GM19035 (cell line): ENCODE measurements around the gene TRPC6.
"Not testable (repeated sequence)": the region's sequence is repeated elsewhere in the genome, so short reads cannot be mapped to it uniquely, and the experiment has no call there.

Source experiments
- ATAC-seq: cut with Tn5 transposase; IDR thresholded peaks from one replicate; pipeline ENCODE4 v1.9.1; 2021; ENCODE audit not compliant: unreplicated experiment

Gene TRPC6

DNA sequence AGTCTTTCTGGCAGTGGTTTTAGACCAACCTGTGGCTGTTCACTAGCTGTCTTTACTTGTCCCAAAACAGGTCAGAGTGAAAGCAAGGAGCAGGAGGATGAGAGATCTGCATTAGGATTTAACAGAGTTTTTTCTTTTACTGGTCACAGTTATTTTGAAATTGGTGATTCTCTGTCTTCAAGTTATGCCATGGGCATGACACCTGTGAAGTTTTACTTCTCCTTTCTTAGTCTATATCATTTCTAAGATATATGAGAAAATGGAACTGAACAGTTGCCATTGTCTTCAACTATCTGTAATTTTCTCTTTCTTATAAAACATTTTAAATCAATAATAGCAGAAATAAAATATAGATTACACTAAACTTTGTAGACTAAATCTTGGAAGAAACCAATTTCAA lies 60.6 kb downstream of the TRPC6 start:
- no peak for ATAC-seq

DNA sequence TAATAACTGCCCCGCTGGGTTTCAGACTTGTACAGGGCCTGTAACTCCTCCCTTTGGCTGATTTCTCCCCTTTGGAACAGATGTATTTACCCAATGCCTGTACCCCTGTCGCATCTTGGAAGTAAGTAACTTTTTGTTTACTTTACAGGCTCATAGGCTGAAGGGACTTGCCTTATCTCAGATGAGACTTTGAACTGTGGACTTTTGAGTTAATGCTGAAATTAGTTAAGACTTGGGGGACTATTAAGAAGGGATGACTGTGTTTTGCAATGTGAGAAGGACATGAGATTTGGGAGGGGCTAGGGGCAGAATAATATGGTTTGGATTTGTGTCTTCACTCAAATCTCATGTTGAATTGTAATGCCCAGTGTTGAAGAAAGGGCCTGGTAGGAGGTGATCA lies 62.0 kb downstream of the TRPC6 start:
- ATAC-seq, result no peak

DNA sequence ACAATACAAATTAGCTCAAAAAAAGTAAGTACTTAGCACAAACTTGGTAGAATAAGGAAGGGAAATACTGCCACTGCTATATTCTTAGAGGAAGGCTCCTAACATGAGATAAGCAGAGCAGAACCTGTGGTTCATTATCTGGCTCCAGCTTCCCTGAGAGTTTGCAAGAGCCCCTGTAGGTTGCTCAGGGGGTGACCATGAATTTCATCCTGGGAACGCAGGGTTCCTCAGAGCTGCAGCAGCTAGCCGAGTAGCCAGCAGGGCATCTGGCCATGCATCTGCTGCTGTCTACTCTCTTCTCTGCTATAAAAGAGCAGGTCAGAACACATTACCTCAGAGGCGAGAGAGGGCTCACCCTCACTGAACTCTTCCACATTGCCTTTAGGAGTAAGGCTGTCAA lies 67.3 kb downstream of the TRPC6 start:
- ATAC-seq, result no peak

DNA sequence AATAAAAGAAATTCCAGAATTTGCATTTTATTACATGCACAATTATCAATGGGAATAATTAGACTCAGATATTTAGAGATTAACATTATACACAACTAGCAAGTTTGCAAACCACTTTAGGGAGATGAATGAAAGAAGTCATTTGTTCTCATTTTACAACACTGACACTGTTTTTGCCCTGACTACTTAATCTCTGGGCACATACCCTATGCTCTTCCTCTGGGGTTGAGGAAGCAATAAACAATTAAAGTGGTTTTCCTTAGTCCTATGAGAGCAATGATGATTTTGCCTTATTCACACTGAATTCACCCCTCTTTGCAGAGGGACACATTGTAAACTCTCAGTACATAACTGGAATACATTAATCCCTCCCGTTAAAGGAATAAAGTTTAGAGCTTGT lies 72.7 kb downstream of the TRPC6 start:
- ATAC-seq, result no peak

DNA sequence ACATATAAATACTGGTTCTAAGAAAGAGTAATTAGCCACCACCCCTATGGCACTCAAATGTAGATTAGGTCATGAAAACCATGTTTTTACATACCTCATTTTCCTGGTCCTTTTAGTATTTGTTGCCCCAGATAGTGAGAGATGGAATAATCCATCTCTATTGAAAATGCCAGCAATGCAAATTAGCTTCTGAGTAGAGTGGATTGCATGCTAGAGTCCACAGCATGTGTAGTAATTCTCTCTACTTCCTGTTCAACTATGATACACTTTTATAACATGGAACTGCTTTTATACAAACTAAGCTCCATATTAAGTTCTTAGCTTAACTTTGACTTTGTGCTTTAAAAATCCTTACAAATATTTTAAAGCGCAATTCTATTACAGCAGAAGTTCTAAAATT lies 73.2 kb downstream of the TRPC6 start:
- no peak for ATAC-seq

DNA sequence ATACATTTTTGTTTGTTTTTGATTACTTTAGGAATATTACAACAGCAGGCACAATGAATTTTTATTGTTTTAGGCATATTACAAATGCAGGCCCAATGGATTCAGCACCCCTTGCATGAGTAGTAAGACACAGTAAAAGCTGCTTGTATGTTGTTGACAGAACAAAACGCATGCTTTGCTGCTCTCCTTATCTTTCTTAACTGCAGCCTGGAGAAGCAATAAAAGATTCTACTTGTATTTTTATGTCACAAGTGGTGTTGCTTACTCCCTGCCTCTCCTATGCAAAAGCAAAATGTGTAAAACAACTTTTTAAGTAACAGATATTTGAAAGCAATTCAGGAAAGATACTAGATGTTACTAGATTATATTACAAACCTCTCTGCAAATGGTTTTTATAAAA lies 73.9 kb downstream of the TRPC6 start:
- no peak for ATAC-seq

DNA sequence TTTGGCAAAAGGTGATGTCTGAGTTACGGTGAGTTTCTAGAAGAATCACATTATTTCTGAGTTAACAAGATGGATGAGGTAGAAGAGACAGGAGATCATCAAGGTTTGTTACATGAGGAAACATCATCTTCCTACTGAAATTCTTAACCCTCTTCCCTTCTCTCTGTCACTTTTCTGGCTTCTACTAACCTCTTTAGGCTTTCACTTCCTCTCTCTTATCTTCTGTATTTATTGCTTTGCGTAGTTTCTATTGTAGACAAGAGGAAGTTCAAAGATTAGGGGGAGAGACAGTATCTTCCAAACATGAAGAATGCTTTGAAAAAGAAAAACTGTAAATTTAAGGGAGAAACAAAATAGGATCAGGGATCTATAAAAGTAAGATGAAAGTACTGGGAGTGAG lies 75.4 kb downstream of the TRPC6 start:
- no peak for ATAC-seq

DNA sequence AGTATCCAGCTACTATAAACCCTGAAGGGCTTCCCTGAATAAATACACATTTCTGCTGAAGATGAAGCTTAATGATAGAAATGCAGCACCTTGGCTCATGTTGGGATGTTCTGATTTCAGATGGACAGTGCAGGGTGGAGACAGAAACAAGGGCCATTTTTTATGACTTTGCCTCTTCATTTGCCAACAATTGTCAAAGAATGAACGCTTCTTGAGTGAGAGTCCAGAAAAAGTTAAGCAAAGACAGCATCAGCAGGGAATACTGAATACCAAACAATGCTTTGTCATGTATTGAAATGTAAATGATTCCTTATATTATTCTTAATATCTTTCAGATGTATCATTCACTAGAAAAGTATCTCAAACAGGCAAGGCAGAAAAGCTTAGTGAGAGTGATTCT lies 84.9 kb downstream of the TRPC6 start:
- no peak for ATAC-seq

DNA sequence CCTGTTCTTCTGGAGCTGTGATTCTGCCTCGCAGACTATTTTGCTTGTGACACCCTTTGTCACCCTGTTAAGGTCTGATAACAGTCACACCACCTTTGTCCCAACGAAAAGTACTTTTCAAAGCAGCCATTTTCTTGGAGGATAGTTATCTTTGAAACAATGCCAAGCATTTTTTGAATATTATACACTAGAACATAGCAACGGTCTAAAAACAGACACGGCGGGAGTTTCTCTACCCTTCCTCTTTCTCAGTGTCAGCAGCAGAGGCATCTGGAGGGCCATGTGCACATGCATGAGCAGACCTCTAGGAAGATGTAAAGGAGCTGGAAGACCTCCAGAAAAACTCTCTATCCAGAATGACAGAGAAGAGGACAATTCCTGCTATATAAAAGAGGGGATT lies 86.5 kb downstream of the TRPC6 start:
- ATAC-seq, result no peak

DNA sequence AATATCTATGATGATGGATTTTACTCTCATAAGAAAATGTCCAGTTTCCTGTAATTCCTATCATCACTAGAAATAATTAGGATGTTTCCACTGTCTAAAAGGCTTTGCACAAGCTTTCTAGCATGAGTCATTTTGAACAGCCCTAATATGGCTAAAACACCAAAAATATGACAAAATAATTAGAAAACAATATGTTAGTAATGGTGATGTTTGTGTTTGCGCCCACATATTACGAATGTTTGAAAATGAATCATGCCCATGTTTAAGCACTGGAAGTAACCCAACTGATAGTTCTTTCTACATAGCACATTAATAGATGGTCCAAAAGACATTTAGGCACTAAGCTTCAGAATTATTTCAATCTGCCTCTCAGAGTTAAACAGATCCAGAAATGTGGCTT lies 96.0 kb downstream of the TRPC6 start:
- no peak for ATAC-seq

DNA sequence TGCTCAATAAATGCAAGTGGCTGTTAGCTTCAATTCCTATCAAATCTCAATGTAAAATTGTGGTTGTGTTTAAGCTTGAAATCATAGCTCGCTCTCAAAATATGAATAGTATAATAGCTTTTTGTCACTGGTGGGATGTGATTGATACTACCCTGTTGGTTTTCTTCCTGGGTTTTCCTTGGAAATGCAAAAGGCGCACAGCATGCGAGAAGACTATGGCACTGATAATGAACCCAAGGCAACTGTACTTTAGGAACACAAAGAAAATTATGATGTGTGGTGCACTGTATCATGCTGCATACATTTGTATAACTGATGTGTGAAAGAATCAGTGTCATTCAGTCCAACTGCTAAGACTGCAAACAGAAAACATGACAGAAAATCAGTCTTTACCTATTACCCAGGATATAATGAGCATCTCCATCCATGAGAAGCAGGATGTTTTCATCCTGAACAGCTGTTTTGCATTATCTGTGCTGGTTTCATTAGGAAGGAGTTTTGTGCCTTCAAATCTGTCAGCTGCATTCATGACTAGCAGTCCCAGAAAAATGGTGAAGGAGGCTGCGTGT lies 101.2 kb downstream of the TRPC6 start:
- ATAC-seq, result no peak

DNA sequence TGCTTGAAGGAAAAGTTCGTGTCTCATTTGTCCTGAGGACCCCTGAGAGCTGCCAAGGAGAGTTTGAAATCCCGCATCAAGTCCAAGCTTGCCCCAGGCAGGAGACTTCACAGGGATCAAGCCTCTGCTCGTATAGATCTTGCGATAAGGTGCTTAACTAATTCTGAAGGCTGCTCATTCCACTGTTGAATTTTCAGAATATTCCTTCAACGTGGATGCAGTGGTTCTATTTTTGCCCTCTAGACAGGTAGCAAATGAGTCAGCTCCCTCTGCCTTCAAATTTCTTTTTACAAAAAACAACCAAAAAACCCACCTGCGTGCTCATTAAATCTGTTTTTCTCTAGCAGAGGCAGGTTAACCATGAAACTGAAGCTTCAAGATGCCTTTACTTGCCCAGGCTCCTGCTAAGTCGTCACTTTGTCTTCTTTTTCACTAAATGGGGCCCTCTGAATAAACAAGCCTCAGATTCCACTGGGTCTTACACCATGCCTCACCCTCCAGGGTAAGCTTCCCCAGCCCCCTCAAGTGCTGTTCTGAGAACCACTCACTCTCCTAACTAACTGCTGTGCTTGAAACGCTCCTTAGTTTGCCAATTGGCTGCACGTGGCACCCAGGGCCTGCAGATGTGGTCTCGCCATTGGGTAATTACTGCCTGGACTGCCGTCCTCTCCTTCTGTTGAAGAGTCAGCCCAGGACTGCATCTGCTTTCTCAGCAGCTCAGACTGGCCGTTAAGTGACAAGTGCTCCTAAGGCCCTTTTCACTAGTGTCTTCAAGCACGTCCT lies 105.0 kb downstream of the TRPC6 start:
- no peak for ATAC-seq

DNA sequence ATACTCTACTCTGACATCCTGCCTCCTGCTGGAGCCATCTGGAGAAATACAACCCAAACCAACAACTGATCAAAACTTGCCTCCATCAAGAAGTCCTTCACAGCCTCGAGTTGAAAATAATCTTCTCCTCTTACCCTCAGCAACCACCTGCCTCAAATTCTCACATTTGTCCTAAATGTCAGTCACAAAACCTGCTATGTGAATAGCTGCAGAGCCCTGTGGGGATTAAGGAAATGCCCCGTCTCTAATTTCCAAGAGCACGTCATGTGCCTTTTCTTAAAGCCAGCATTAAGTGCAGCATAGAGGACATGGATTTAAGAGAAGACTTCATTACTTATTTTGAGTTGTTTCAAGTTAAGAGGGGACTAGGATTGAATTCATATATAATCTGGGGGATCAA lies 105.9 kb downstream of the TRPC6 start:
- no peak for ATAC-seq

DNA sequence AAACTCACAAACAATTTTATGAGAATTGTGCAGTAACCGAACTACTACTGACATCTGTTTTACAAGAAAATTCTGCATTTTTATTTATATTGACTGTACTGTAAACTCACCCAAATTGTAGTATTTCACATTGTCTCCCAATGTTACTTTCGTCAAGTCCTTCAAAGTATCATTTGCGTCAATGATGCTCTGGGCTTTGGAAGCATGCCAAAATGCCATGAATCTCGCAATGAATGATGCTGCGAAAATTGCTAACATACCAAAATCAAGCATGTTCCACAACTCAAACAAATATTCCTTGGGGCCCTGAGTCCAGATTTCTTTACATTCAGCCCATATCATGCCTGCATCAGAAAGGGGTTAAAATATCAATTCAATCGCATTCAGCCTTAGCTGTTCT lies 107.6 kb downstream of the TRPC6 start:
- ATAC-seq, result no peak

DNA sequence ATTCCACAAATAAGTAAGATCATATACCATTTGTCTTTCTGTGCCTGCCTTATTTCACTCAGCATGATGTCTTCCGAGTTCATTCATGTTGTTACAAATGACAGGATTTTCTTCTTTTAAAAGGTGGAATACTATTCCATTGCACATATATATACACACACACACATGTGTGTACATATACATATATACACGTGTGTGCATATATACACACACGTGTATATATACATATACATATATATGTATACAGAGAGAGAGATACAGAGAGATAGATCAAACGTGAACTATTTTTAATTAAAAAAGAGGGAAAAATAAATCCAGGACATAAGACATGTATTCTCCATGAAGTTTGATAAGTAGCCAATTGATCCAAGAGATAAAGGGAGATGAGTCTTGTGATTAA lies 108.1 kb downstream of the TRPC6 start:
- ATAC-seq, result no peak

DNA sequence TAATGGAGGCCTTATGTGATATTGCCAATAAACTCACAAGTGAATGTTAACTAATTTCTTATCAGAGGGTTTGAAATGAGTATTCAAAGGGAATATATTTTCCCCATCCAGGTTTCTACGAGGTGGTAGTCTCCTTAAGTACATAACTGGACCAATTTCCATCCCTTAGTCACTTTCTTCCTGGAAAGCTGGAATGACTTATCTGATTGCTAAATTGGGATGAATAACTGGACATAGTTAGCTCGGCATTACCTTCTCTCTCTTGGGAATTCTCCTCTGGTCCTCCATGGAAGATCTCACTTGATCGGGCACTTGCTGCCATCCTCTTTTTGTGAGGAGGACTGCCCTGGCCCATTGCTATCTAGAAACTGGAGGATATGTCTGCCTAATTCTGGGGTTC lies 109.1 kb downstream of the TRPC6 start:
- no peak for ATAC-seq

DNA sequence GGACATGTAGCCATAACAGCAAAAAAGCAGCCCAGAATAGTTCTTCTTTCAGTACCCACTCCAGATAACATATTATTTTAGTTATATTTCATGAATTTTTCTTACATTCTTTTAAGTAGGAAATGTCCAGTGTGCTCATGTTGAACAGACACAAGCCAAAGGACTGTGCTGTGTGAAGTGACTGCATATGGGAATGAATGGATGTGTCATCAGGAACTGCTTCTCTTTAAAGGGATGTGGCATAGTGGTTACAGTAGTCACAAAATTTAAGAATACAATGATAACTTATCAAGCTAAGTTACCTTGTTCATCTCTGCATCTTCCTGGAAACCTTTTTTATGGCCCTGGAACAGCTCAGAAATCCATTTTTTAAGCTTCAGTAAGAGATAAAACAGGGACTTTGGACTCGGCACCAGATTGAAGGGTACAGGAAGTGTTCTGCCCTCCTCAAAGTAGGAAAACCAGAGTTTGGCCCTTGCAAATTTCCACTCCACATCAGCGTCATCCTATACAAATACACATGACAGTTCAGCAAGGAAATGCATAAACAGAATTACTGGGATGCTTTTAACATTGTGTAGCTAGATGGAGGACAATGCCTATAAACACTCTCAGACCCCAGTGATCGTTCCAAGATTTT lies 112.8 kb downstream of the TRPC6 start:
- ATAC-seq, result no peak

DNA sequence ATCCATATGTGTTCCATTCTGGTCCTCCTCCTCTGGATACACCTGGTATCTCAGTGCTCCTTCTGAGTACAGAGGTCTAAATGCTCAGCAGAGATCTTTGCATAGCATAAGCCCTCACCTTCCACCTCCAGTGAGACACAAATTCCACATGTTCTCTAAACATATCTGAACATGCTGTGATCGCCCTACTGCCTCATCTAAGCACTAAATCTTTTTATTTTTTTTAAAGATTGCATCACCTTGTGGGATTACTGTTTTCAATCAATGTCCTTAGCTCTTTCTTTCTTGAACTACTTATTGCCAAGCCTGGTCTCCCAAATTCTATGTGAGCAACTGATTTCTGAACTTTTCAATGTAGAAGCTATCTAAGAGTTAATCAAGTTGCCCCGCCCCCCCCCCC lies 113.4 kb downstream of the TRPC6 start:
- no peak for ATAC-seq

DNA sequence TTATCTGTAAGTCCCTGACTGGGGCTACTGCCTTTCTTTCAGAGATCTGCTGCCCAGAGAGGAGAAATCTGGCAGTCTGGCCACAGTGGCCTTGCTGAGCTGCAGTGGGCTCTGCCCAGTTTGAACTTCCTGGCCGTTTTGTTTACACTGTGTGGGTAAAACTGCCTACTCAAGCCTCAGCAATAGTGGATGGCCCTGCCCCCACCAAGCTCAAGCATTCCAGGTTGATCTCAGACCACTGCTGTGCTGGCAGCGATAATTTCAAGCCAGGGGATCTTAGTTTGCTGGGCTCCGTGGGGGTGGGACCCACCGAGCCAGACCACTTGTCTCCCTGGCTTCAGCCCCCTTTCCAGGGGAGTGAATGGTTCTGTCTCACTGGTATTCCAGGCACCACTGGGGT lies 117.5 kb downstream of the TRPC6 start:
- ATAC-seq, result no peak

DNA sequence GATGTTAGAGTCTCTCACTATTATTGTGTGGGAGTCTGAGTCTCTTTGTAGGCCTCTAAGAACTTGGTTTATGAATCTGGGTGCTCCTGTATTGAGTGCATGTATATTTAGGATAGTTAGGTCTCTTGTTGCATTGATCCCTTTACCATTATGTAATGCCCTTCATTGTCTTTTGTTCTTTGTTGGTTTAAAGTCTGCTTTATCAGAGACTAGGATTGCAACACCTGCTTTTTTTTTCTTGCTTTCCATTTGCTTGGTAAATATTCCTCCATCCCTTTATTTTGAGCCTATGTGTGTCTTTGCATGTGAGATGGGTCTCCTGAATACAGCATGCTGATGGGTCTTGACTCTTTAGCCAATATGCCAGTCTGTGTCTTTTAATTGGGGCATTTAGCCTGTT lies 119.4 kb downstream of the TRPC6 start:
- not testable (repeated sequence) for ATAC-seq

DNA sequence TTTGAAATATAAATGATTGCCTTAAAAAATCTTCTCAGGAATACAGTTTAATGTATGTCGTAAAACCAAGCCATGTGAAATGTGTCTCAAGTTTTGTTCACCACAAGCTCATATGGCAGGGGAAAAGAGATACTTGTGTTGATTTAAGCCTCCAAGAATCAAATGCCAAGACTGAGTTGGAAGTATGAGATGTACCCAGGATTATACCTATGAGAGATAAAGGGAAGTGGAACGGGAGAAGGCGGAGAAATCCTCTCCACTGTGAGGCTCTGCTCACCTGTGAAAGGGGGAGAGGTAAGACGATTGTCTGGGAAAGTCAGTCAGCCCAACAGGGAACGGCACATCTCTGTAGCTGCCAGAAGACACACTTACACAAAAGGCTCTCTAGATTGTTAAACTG lies 124.8 kb downstream of the TRPC6 start:
- no peak for ATAC-seq

DNA sequence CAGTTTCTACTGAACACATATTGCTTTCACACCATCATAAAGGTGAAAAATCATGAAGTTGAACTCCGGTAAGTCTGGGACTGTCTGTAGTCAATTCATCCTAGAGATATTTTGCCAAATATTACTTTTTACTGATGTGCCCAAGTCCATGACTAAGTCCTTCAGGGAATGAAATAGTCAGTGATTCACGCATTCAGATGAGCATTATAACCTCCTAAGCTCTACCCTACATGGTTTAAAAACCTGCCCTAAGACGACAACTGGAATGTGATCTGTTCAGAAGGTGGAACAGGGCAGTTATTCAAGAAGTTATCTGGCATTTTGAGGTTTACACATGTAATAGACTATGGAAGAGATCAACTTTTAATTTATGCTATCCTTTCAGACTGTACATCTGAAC lies 125.6 kb downstream of the TRPC6 start:
- no peak for ATAC-seq

DNA sequence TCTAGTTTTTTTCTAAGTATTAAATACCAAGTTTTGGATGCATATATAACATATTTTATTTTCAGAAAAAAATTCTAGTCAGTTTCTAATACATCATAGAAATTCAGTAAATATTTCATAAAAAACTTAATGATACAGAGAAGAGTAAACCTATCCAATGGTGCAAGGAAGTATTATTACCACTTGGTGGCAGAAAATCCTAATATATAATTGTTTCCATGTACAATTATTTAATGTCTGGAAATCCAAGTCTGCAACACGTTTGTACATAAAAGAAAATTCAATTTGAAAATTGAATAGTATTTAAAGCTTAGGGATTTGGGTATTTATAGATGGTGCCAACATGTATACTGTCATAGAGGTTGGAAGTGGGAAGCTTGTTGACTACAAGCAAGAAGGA lies 127.0 kb downstream of the TRPC6 start:
- no peak for ATAC-seq
